Kasumi-1 (cell line): ENCODE measurements around the gene XPR1.

Experiments
- DNase-seq, 2 experiments: peaks; one replicate each; lab custom pipeline; 2025; lab: John Stamatoyannopoulos, UW

XPR1 gene

GRCh38 chr1:180631766-180632325, at the start of gene XPR1:
Gene XPR1 (plus strand): TSS chr1:180632022. CDS start chr1:180632202, 180 bp downstream.
- peak; percentile 96 to 97 for DNase-seq

- no peak for DNase-seq
These were observed 47.0 kb upstream of the XPR1 start for GRCh38 chr1:180584869-180585268.

- no peak for DNase-seq
These were observed 45.8 kb upstream of the XPR1 start for GRCh38 chr1:180585994-180586359.

GRCh38 chr1:180586671-180587155, 45.1 kb upstream of the XPR1 start:
- DNase-seq: no peak

- no peak for DNase-seq
These were observed 43.7 kb upstream of the XPR1 start for GRCh38 chr1:180588121-180588520.

GRCh38 chr1:180590889-180591288, 40.9 kb upstream of the XPR1 start:
- no peak for DNase-seq

- no peak for DNase-seq
These were observed 38.4 kb upstream of the XPR1 start for GRCh38 chr1:180593382-180593781.

- DNase-seq: no peak
These were observed 37.1 kb upstream of the XPR1 start for GRCh38 chr1:180594723-180595122.

- no peak for DNase-seq
These were observed 35.9 kb upstream of the XPR1 start for GRCh38 chr1:180595966-180596365.

GRCh38 chr1:180597520-180597919, 34.3 kb upstream of the XPR1 start:
- DNase-seq: no peak

- DNase-seq: no peak
These were observed 33.4 kb upstream of the XPR1 start for GRCh38 chr1:180598333-180598974.

GRCh38 chr1:180600343-180600742, 31.5 kb upstream of the XPR1 start:
- DNase-seq: no peak

- no peak for DNase-seq
These were observed 30.3 kb upstream of the XPR1 start for GRCh38 chr1:180601512-180601911.

GRCh38 chr1:180603223-180603849, 28.5 kb upstream of the XPR1 start:
- no peak for DNase-seq

GRCh38 chr1:180603850-180604226, 28.0 kb upstream of the XPR1 start:
- no peak for DNase-seq

- DNase-seq: no peak
These were observed 25.7 kb upstream of the XPR1 start for GRCh38 chr1:180606155-180606554.

- no peak for DNase-seq
These were observed 21.9 kb upstream of the XPR1 start for GRCh38 chr1:180609643-180610555.

GRCh38 chr1:180610556-180611015, 21.2 kb upstream of the XPR1 start:
- DNase-seq: no peak

- peak; percentile 89 to 95 for DNase-seq
These were observed 20.5 kb upstream of the XPR1 start for GRCh38 chr1:180611016-180611930.

- no peak for DNase-seq
These were observed 19.2 kb upstream of the XPR1 start for GRCh38 chr1:180612632-180613031.

GRCh38 chr1:180614730-180615129, 17.1 kb upstream of the XPR1 start:
- no peak for DNase-seq
